ENCODE data around the gene MRPL12. TPM values are rescaled to one million over a fixed set of nuclear protein-coding genes. Genes with fewer than 3 reads are reported as not detected.

The MRPL12 gene
- total and polyA plus RNA-seq, 2 of the 13 experiments (the other 11 are each of a cell fraction or from before 2014, with no cell fraction given) = 39.1 to 94.1 TPM

- TF ChIP-seq, protein P1, sequence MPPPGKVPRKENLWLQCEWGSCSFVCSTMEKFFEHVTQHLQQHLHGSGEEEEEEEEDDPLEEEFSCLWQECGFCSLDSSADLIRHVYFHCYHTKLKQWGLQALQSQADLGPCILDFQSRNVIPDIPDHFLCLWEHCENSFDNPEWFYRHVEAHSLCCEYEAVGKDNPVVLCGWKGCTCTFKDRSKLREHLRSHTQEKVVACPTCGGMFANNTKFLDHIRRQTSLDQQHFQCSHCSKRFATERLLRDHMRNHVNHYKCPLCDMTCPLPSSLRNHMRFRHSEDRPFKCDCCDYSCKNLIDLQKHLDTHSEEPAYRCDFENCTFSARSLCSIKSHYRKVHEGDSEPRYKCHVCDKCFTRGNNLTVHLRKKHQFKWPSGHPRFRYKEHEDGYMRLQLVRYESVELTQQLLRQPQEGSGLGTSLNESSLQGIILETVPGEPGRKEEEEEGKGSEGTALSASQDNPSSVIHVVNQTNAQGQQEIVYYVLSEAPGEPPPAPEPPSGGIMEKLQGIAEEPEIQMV (CRISPR knock-in tag; IDR thresholded peaks at IDR 0.05; ENCODE audit: low read depth) = peak; percentile 84
- TF ChIP-seq IKZF4 (CRISPR knock-in tag; IDR thresholded peaks at IDR 0.05; ENCODE audit: borderline replicate concordance, low read depth, not compliant biosample characterization) (no peak), RAD21 (CRISPR knock-in tag; IDR thresholded peaks at IDR 0.05) (peak; percentile 56), HOXA7 (CRISPR knock-in tag; IDR thresholded peaks at IDR 0.05) (no peak), AHDC1 (CRISPR knock-in tag; IDR thresholded peaks at IDR 0.05; ENCODE audit: borderline replicate concordance) (0 out of 2 replicates have a peak, but pooled peaks have one; percentile 1), ZNF451 (CRISPR knock-in tag; IDR thresholded peaks at IDR 0.05) (peak; percentile 95; the same call in 1 of the 2 replicates), MAZ (IDR thresholded peaks at IDR 0.05; ENCODE audit: borderline replicate concordance, low read depth, low read length) (no peak), MAZ (CRISPR knock-in tag; IDR thresholded peaks at IDR 0.05; ENCODE audit: low read depth) (peak; percentile 92), TEAD3 (CRISPR knock-in tag; optimal IDR thresholded peaks at IDR 0.05; ENCODE audit: borderline replicate concordance) (peak; percentile 78), ZNF619 (CRISPR knock-in tag; IDR thresholded peaks at IDR 0.05) (peak; percentile 79; the same call in 1 of the 2 replicates), ZNF556 (CRISPR knock-in tag; IDR thresholded peaks at IDR 0.05; ENCODE audit: borderline replicate concordance) (peak; percentile 74; the same call in 1 of the 2 replicates), SMAD3 (CRISPR knock-in tag; IDR thresholded peaks at IDR 0.05) (no peak; the same call in 1 of the 2 replicates), ATF1 (CRISPR knock-in tag; IDR thresholded peaks at IDR 0.05) (no peak), SNAPC4 (CRISPR knock-in tag; IDR thresholded peaks at IDR 0.05) (no peak), ZNF766 (CRISPR knock-in tag; IDR thresholded peaks at IDR 0.05; ENCODE audit: borderline replicate concordance) (no peak), ZNF775 (CRISPR knock-in tag; IDR thresholded peaks at IDR 0.05; ENCODE audit: borderline replicate concordance) (no peak; the same call in 1 of the 2 replicates)
Observed at GRCh38 chr17:81666342-81667191, 36.6 kb upstream of the MRPL12 start, which contains the start of the genes CCDC137 and OXLD1 (continued).

All from HepG2 (cell line).